ENCODE measurements around the gene ZNF277. TPM values are rescaled to one million over a fixed set of nuclear protein-coding genes. Genes with fewer than 3 reads are reported as not detected.

ZNF277 gene
- total RNA-seq, 1 experiment from 2014 or later, result 23.3 TPM

GRCh38 chr7:112359086-112359485, 152.6 kb downstream of the ZNF277 start:
- DNase-seq, result no peak
- Histone ChIP-seq H2AFZ (no peak overlapping the region), H3K79me2 (ENCODE audit: low read depth) (no peaks in the 10 kb centered on the region), H3K27ac (no peak overlapping the region), H3K27me3 (ENCODE audit: insufficient read depth, low read depth) (no peaks in the 10 kb centered on the region), H3K36me3 (ENCODE audit: low read depth) (no peaks in the 10 kb centered on the region), H4K20me1 (ENCODE audit: insufficient read depth) (no peaks in the 10 kb centered on the region), H3K4me3 (no peak overlapping the region), H3K4me2 (no peak overlapping the region), H3K9me3 (ENCODE audit: insufficient read depth, low read depth) (no peaks in the 10 kb centered on the region), H3K9me2 (ENCODE audit: insufficient read depth) (no peaks in the 10 kb centered on the region), H3K4me1 (replicated peaks; ENCODE audit: insufficient read depth) (no peaks in the 10 kb centered on the region), H3F3A (ENCODE audit: insufficient read depth, low read depth) (no peaks in the 10 kb centered on the region)
- CTCF ChIA-PET, result no interaction called here
- POLR2A ChIA-PET (ENCODE audit: unreplicated experiment), result no interaction called here
- intact Hi-C loops (cut with micrococcal nuclease; ENCODE audit: unreplicated experiment), result no loop called here
- TF ChIP-seq EZH2 (IDR thresholded peaks at IDR 0.05; ENCODE audit: low read depth), result no peak
- no peak for TF ChIP-seq CTCF (conservative IDR thresholded peaks at IDR 0.05)
- BruUV-seq (replicated peaks), result no TSS peak

- TF ChIP-seq CTCF (conservative IDR thresholded peaks at IDR 0.05) (no peak), EZH2 (IDR thresholded peaks at IDR 0.05; ENCODE audit: low read depth) (no peak)
- no peaks in the 10 kb centered on the region for H3K4me1 ChIP-seq (replicated peaks; ENCODE audit: insufficient read depth)
- no peak overlapping the region for H3K4me2 ChIP-seq
These were observed 154.2 kb downstream of the ZNF277 start for GRCh38 chr7:112360681-112361080.

GRCh38 chr7:112361154-112361553, 154.7 kb downstream of the ZNF277 start:
- TF ChIP-seq CTCF (conservative IDR thresholded peaks at IDR 0.05) (no peak), EZH2 (IDR thresholded peaks at IDR 0.05; ENCODE audit: low read depth) (no peak)
- no TSS peak for BruUV-seq (replicated peaks)
- Histone ChIP-seq H3K27ac (no peak overlapping the region), H4K20me1 (ENCODE audit: insufficient read depth) (no peaks in the 10 kb centered on the region), H3K36me3 (ENCODE audit: low read depth) (no peaks in the 10 kb centered on the region), H3K9me3 (ENCODE audit: insufficient read depth, low read depth) (no peaks in the 10 kb centered on the region), H3K4me1 (replicated peaks; ENCODE audit: insufficient read depth) (no peaks in the 10 kb centered on the region), H3K4me3 (no peak overlapping the region), H2AFZ (no peak overlapping the region), H3F3A (ENCODE audit: insufficient read depth, low read depth) (no peaks in the 10 kb centered on the region), H3K27me3 (ENCODE audit: insufficient read depth, low read depth) (no peaks in the 10 kb centered on the region), H3K4me2 (no peak overlapping the region), H3K79me2 (ENCODE audit: low read depth) (no peaks in the 10 kb centered on the region), H3K9me2 (ENCODE audit: insufficient read depth) (no peaks in the 10 kb centered on the region)
- no peak for DNase-seq
- intact Hi-C loops (cut with micrococcal nuclease; ENCODE audit: unreplicated experiment), result no loop called here
- POLR2A ChIA-PET (ENCODE audit: unreplicated experiment), result no interaction called here
- CTCF ChIA-PET, result no interaction called here

More at GRCh38 chr7:112360681-112361080, 154.2 kb downstream of the ZNF277 start:
- no TSS peak for BruUV-seq (replicated peaks)
- Histone ChIP-seq H3K9me2 (ENCODE audit: insufficient read depth) (no peaks in the 10 kb centered on the region), H3F3A (ENCODE audit: insufficient read depth, low read depth) (no peaks in the 10 kb centered on the region), H2AFZ (no peak overlapping the region), H3K27ac (no peak overlapping the region), H3K79me2 (ENCODE audit: low read depth) (no peaks in the 10 kb centered on the region), H3K36me3 (ENCODE audit: low read depth) (no peaks in the 10 kb centered on the region), H4K20me1 (ENCODE audit: insufficient read depth) (no peaks in the 10 kb centered on the region), H3K4me3 (no peak overlapping the region), H3K27me3 (ENCODE audit: insufficient read depth, low read depth) (no peaks in the 10 kb centered on the region), H3K9me3 (ENCODE audit: insufficient read depth, low read depth) (no peaks in the 10 kb centered on the region)
- ChIA-PET CTCF (no interaction called here), POLR2A (ENCODE audit: unreplicated experiment) (no interaction called here)
- DNase-seq, result no peak
- intact Hi-C loops (cut with micrococcal nuclease; ENCODE audit: unreplicated experiment), result no loop called here
